GM04504 (cell line): ENCODE results near the gene TGFBR3.

Experiments used
- DNase-seq: peaks from one replicate; pipeline ENCODE4 v3.0.0-alpha.2; 2012; ENCODE audit warnings: low read depth

Gene TGFBR3

GRCh38 chr1:91708691-91709090, 177.3 kb downstream of the TGFBR3 start:
- DNase-seq = no peak

- no peak for DNase-seq
Measured at GRCh38 chr1:91707890-91708218, 178.1 kb downstream of the TGFBR3 start.

DNA sequence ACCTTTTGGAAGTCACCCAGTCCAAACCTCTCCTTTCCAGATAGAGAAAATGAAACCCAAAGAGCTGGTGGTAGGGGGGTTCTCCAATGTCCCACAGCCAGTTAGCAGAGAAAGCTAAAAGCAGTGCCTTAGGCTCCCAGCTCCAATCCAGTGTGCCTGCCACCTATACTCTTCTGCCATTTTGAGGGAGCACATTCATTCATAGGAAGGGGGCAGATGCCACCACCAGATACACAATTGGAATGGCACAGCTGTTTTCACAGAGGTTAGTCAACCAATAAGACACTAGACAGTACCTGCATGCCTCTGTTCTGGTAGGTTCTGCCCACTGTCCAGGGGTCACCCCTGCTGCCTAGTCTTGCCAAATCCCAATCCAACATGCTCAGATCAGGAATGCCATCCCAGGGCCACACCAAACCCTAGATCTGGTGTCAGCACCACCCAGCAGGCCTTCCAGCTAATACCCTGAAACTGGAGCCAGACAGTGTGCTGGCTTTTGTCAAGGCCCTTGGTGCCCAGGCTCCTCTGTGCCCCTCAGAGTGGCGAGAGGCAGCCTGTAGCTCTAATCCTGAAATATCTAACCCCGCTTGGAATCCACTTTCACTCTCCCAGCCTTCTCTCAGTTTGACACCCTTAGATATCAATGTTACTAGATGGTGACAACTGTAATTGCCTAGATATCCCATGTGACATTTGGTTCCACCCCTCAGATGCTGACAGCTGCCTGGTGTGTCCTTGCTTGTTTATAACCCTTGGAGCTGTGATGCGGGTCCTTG, 178.6 kb downstream of the TGFBR3 start:
- DNase-seq = no peak

GRCh38 chr1:91706140-91706957, 179.6 kb downstream of the TGFBR3 start:
- DNase-seq = no peak

- no peak for DNase-seq
Measured at GRCh38 chr1:91704746-91705145, 181.2 kb downstream of the TGFBR3 start.

DNA sequence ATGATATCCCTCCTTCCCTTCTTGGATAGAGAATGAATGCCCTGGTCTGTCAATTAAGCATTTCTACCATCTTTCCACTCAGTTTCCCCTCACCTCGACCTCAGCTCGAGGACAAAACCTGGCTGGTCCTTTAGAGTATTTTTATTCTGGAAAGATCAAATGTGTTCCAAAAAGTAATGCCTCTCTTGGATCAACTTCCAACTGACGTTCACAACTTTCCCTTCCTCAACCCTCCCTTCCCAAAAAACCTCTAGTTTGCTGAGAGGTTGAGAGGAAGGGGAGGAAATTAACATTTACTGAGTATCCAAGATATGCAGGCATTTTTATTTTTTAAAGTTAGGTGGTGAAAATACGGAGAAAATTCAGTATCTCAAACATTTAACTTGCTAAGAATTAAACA, 182.9 kb downstream of the TGFBR3 start:
- no peak for DNase-seq

GRCh38 chr1:91701472-91701869, 184.5 kb downstream of the TGFBR3 start:
- no peak for DNase-seq

DNA sequence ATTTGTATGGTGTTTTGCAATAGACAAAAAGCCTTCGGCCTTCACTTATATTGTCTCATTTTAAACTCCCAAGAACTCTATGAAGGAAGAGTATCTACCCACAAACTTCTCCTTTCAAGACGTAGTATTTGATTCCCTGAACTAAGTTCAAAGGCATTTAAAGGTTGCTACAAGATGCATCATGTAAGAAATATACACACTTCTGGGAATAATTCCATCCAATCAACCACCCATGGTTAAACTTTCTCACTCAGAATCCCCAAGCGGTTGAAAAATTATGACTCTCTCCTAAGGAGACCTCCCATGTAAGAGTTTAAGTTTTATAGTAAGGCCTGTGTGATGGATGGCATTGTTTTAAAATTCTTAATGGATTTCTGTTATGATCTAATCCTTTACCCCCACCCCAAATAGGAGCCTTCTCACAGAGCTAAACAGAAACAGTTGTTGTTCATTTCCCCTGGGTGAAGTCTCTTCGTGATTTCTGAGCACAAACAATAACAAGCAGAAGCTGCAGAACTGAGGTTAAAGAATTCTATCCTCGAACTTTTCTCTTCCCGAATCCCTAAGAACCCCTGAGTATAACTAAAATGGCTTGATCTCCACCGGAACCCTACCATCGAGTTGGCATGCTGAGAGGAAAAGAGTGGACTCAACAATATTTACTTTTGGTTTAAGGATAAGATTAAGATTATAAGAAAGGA, 185.0 kb downstream of the TGFBR3 start:
- peak; percentile 85 for DNase-seq

DNA sequence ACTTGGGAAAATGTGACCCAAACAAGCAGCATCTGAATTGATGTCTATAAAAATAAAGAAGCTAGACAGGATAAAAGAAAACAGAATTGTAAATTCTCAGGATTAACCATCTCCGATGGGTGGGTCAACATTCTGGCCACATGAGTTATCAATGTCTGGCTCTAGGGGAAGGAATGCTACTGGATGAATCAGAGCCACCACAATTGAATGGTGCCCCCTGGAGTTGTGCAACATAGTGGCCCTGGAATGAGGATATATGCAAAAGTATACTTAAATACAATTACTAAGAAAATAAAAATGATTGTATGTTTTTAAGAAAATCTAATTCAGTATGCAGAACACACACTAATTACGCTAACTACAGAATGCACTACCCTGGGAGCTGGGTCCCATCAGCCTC, 185.6 kb downstream of the TGFBR3 start:
- peak; percentile 57 for DNase-seq

DNA sequence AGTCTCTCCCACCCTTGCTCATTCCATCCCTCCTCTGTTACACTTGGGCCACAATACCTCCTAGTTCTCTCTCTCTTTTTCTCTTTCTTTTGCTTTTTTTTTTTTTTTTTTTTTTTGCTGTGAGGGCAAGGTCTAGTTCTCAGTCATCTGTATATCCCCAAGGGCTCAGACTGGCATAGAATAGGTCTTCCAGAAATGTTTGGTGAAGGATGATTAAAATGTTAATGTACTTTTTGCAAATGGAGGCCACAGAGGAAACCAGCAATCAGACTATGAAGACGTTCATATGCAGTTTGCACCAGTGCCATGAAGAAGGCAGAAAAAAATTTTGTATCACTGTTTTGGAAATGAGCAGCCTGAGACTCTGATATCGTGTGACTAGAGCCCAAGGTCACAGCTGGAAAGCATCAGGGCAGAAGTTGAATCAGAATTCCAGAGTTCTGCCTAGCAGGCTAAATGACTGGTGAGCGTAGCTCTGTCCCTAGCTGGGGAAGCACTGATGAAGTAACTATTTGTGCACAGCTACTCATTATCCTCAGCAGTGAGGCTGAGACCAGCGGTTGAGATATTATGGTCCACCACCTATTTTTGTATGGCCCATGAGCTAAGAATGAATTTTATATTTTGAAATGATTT, 186.5 kb downstream of the TGFBR3 start:
- DNase-seq = peak; percentile 95

DNA sequence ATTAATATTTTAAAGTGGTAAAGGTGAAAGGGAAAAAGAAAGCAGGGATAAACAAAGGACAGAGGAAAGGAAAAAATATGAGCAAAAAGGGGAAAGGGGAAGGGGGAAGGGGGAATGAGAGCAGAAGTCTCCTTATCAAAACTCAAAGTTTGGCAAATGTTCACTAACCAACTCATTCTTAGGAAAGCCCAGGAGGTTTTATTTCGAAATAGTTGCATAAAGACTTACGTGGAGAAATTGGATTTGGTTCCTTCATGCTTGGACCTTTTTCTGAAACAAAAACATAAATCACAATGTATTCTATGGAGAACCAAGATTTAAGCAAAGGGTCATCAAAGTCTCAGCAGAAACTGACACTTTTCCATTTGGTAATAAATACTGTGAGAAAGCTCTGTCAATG, 188.1 kb downstream of the TGFBR3 start:
- no peak for DNase-seq

- DNase-seq = no peak
Measured at GRCh38 chr1:91697416-91697815, 188.5 kb downstream of the TGFBR3 start.

- DNase-seq = no peak
Measured at GRCh38 chr1:91696321-91696720, 189.6 kb downstream of the TGFBR3 start.

- peak; percentile 76 for DNase-seq
Measured at GRCh38 chr1:91693557-91693956, 192.4 kb downstream of the TGFBR3 start.

DNA sequence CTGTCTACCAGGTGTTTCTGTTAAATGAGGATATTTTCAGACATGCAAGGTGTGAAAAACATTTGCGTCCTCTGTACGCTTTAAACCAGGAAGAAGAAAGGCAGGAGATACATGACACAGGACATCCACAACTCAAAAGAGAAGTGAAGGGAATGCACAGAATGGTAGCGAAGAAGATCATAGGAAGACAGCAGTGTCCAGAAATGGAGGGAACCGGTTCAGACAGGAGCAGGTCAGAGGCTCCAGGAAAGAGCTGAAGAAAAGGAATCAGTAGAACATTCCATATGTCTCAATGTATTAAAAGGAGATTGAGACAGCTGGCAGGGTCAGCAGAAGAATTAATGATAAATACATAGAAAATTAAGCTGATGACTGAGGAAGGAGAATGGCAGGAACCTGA, 194.4 kb downstream of the TGFBR3 start:
- no peak for DNase-seq

DNA sequence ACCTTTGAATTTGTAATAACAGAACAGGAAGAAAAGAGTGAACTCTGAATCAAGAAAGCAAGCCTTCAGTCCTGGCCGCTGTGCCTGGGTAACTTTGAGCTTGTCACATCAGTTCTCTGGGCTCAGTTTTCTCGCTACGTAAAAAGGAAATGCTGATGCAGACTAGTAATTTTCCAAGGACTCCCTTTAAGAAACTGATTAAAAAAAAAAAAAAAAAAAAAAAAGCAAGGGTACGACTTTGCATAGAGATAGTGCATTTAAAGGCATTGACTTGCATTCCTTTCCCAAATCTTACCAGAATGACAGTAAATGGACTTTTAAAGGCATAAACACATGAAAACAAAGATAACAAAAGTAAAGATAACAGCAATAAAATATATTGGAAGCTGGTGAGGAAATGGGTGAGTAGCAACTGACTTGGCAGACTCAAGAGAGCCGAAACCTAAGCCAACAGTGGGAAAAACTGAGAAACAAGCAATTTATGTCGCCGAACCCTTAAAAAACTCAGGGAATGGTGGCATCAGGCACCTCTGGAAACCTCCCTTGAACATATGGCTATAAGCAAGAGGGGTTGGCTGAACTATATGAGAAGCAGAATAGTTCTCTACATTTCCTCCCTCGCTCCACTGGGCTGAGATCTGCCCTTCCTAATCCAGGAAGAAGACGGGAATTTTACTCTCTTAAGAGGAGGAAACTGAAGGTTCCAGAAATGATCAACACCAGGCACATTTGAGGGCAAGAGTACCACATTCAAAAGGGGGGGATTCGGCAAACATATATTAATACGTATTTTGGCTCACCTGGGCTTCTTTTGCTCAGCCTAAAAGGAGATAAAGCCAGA, 196.1 kb downstream of the TGFBR3 start:
- DNase-seq = no peak

- DNase-seq = no peak
Measured at GRCh38 chr1:91687452-91687851, 198.5 kb downstream of the TGFBR3 start.

- DNase-seq = no peak
Measured at GRCh38 chr1:91685994-91686393, 200.0 kb downstream of the TGFBR3 start.

- DNase-seq = no peak
Measured at GRCh38 chr1:91684481-91685196, 201.3 kb downstream of the TGFBR3 start.

DNA sequence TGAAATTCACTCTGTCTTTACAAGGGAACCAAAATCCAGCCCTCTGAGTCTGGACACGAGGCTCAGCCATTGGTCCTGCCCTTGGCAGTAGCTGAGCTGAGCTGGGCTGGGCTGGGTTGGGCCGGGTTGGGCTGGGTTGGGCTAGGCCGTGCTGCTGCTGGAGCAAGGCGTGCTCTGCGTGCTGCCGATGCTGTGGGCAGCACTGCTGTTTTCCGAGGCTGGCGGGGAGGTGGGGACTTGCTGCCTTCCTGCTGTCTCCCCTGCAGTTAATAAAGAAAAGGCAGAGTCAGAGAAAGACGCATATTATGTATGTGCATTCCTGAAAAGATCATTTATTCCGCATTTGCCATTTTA, 202.4 kb downstream of the TGFBR3 start:
- no peak for DNase-seq
